Stimulated activated naive B cell treated with anti-CD40 and anti-IgM and Interleukin-4, amounts not matched to agents 10 μg/mL and 1 μg/mL and 100 μg/mL, for 72 hours (primary cell): ENCODE results near the gene GLS.
A peak's percentile ranks its signal among the peaks of the same experiment; 100 is the strongest.

ENCODE experiments used
- ATAC-seq, 2 donors: fragments of 150-1000 bp; cut with Tn5 transposase; replicated peaks; 2 replicates each; pipeline ENCODE4 v1.10.0; 2021; ENCODE audit warnings: moderate library complexity in 1 of 2
- DNase-seq: peaks from one replicate; pipeline ENCODE4 v3.0.0; 2021
- H3K27ac Mint-ChIP-seq: one replicate; pipeline ENCODE4 v1.8.0; 2022; ENCODE audit warnings: mild to moderate bottlenecking, mixed read lengths
- H3K27me3 Mint-ChIP-seq, 2 donors: one replicate each; pipeline ENCODE4 v1.8.0; 2022; ENCODE audit warnings: mixed read lengths in 2 of 2
- H3K36me3 Mint-ChIP-seq, 2 donors: one replicate each; pipeline ENCODE4 v1.8.0; 2022; ENCODE audit warnings: mixed read lengths in 2 of 2, mild to moderate bottlenecking in 1 of 2
- H3K4me1 Mint-ChIP-seq, 2 donors: one replicate each; pipeline ENCODE4 v1.8.0; 2022; ENCODE audit warnings: mixed read lengths in 2 of 2, mild to moderate bottlenecking in 1 of 2
- H3K4me3 Mint-ChIP-seq, 2 donors: one replicate each; pipeline ENCODE4 v1.8.0; 2022; ENCODE audit warnings: mild to moderate bottlenecking in 2 of 2, mixed read lengths in 2 of 2, moderate library complexity in 1 of 2
- H3K9me3 Mint-ChIP-seq, 2 donors: one replicate each; pipeline ENCODE4 v1.8.0; 2022; ENCODE audit warnings: mixed read lengths in 2 of 2, mild to moderate bottlenecking in 1 of 2

Gene GLS

DNA sequence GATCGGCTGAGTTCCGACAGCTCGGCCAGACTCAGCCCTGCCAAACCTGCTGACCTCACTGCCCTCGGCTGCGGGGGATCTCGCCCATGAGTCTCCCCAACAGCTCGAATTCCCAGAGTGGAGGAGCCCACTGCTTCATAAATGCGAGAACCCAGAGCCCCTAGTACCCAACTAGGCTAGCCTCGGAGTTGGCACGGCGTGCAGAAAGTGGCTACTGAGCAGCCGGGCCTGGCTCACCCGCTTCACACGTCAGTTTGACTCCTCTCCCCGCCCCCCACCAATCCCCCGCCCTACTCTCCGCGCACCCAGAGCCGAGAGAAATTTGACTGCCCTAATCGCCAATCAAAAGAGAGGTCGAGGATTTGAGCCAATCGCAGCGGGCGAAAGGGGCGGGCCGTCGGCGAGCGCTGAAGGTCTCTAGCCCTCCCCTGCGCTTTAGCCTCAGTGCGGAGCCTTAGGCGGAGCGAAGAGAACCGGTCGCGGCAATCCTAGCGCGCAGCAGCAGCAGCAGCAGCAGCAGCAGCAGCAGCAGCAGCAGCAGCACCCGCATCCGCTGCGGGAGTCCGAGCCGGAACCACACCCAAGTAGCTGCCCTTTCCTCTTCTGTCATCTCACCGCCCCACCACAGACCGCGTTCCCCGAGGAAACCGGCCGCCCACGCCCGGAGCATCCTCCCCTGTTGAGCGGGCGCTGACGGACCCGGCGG, at the start of gene GLS:
TSS of gene GLS (plus strand) at position 444 of the 706 bp plus-strand sequence. CDS start 264 bp downstream, outside the sequence.
- Mint-ChIP-seq H3K27me3 (no peaks in the 10 kb centered on the region), H3K4me3 (peak within 1 kb of the TSS; percentile 96 to 100), H3K9me3 (no peaks in the 10 kb centered on the region), H3K27ac (peak within 1 kb of the TSS; percentile 100), H3K4me1 (peaks cover 24 to 47% of the 10 kb centered on the region in 2 donors), H3K36me3 (peaks cover 15 to 32% of the 10 kb centered on the region in 2 donors)
- DNase-seq, result peak; percentile 95
- ATAC-seq, result peak; percentile 80 to 85

DNA sequence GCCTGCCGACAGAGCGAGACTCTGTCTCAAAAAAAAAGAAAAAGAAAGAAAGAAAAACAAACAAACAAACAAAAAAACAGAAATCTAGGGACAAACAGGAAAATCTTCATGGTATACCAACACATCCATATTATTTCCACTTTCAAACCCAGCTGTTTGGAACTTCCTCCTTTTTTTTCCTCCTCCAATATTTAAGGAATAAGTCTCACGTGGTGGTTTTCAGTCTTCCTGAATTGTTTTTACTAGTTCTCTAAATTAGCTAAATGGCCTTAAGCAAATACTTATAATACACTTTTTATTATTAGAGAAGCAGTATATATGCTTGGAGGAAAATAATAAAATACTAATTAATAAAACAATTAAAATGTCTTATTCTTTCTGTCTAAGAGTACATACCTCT, 48.7 kb upstream of the GLS start:
- H3K27ac Mint-ChIP-seq, result no peak overlapping the region
- no peak overlapping the region for H3K4me3 Mint-ChIP-seq
- no peaks in the 10 kb centered on the region for H3K4me1 Mint-ChIP-seq
- DNase-seq (no peak), ATAC-seq (no peak)
- peaks cover 5 to 16% of the 10 kb centered on the region in 2 donors for H3K36me3 Mint-ChIP-seq
- peaks cover 0 to 1% of the 10 kb centered on the region in 2 donors for H3K9me3 Mint-ChIP-seq
- H3K27me3 Mint-ChIP-seq, result no peaks in the 10 kb centered on the region

DNA sequence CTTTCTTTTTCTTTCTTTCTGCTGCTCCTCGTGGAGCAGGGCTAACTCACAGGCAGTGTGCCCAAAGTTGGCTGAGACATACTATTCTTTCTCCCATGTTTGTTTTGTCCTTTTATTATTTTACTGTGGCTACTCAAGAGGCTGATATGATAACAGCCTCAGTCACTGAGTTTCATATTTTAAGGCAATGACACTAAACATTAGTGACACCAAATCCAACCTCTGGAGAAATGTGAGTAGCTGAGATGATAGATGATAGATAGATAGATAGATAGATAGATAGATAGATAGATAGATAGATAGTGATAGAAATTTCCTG, 45.8 kb upstream of the GLS start:
- no peak overlapping the region for H3K4me3 Mint-ChIP-seq
- ATAC-seq, result no peak
- H3K36me3 Mint-ChIP-seq, result peaks cover 2 to 14% of the 10 kb centered on the region in 2 donors
- H3K4me1 Mint-ChIP-seq, result no peaks in the 10 kb centered on the region
- H3K27me3 Mint-ChIP-seq, result no peaks in the 10 kb centered on the region
- no peak for DNase-seq
- no peak overlapping the region for H3K27ac Mint-ChIP-seq
- H3K9me3 Mint-ChIP-seq, result no peaks in the 10 kb centered on the region

DNA sequence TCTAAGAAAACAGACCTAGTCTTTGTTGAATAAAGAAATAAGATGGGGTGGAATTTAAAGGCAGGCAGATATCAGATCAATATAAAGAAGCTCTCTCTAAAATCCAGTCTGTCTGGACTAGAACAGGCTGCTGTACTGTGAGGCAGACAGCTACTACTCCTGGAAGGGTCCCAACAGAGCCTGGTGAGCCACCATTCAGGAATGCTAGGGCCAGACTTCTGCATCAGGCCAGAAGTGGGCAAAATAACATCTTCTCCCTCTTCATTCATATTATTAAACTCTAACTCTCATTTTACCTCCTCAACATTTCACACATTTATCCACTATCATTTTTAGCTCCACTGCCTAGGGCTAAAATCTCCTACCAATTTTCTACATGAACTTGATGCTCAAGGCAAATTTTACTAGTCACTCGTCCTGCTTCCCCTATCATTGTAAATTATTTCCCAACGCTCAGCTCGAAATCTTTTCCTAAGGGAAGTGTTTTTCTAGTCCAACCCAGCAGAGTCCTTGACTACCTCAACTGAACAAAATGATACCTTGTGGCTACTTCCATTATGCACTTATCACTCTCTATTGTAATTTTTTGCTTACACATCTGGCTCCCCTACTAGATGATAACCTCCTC, 45.2 kb upstream of the GLS start:
- H3K36me3 Mint-ChIP-seq, result peaks cover 2 to 14% of the 10 kb centered on the region in 2 donors
- DNase-seq (no peak), ATAC-seq (no peak)
- no peaks in the 10 kb centered on the region for H3K4me1 Mint-ChIP-seq
- no peak overlapping the region for H3K27ac Mint-ChIP-seq
- no peaks in the 10 kb centered on the region for H3K27me3 Mint-ChIP-seq
- no peak overlapping the region for H3K4me3 Mint-ChIP-seq
- no peaks in the 10 kb centered on the region for H3K9me3 Mint-ChIP-seq

GRCh38 chr2:190836767-190837166, 43.9 kb upstream of the GLS start:
- Mint-ChIP-seq H3K4me1 (no peaks in the 10 kb centered on the region), H3K36me3 (peaks cover 3 to 17% of the 10 kb centered on the region in 2 donors), H3K9me3 (no peaks in the 10 kb centered on the region), H3K27ac (no peak overlapping the region), H3K4me3 (no peak overlapping the region), H3K27me3 (no peaks in the 10 kb centered on the region)
- DNase-seq, result no peak
- no peak for ATAC-seq

DNA sequence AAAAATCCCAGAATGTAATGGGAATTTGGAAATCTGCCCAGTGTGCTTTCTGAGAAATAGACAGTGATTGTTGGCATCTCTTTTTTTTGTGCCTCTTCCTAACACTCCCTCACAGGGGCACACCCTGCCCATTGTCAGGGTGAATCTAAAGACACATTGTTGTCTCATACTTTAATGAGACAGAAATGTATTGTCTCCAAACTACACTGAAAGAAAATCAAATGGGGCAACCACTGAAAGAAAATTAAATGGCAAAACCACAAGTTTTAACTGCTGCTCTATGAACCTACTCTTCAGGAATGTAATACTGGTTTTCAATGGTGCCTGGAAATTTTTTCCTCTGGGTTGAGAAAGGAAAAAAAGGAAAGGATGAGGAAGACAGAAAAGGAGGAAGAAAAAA, 43.2 kb upstream of the GLS start:
- ATAC-seq (no peak), DNase-seq (no peak)
- Mint-ChIP-seq H3K4me3 (no peak overlapping the region), H3K27me3 (no peaks in the 10 kb centered on the region), H3K9me3 (peaks cover 0 to under 1% of the 10 kb centered on the region in 2 donors), H3K36me3 (peaks cover 7 to 23% of the 10 kb centered on the region in 2 donors), H3K27ac (no peak overlapping the region), H3K4me1 (no peaks in the 10 kb centered on the region)

DNA sequence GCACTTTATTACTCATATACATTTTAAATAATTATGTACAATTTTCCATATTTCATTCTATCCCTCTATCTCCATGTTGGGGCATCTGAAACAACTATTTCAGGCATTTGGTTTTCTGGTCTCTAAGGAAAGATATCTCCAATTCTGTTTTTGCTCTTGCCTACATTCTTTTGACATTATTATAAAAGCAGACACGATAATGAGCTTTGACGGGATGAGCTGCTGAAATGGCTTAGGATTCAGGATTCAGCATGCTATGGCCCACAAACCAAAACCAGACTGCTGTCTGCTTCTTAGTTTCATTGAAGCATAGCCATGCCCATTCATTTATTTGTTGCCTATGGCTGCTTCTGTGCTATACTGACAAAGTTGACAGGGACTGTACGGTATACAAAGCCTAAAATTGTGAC, 42.7 kb upstream of the GLS start:
- no peak for DNase-seq
- ATAC-seq, result no peak
- H3K4me3 Mint-ChIP-seq, result no peak overlapping the region
- H3K27me3 Mint-ChIP-seq, result no peaks in the 10 kb centered on the region
- H3K4me1 Mint-ChIP-seq, result no peaks in the 10 kb centered on the region
- peaks cover 0 to 1% of the 10 kb centered on the region in 2 donors for H3K9me3 Mint-ChIP-seq
- no peak overlapping the region for H3K27ac Mint-ChIP-seq
- peaks cover 9 to 26% of the 10 kb centered on the region in 2 donors for H3K36me3 Mint-ChIP-seq

DNA sequence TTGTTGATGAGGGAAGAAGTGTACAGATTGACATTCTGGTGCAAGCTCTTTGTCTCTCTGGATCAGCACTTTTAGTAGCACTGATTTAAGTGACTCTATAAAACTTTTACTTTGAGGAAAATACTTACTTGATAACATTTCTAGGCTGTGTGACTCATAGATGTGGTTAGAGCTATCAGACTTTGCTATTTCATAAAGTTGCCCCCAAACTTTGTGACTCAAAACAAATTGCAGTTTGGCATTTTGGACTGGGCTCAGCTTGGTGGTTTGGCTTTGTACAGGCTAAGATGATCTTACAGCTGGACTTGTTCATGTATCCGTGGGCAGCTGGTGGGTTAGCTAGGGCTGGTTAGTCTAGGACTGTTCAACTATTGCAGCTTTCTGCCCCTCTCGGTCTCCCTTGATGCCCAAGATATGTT, 42.1 kb upstream of the GLS start:
- peaks cover 0 to 1% of the 10 kb centered on the region in 2 donors for H3K9me3 Mint-ChIP-seq
- H3K36me3 Mint-ChIP-seq, result peaks cover 9 to 26% of the 10 kb centered on the region in 2 donors
- H3K27me3 Mint-ChIP-seq, result no peaks in the 10 kb centered on the region
- H3K27ac Mint-ChIP-seq, result no peak overlapping the region
- no peak overlapping the region for H3K4me3 Mint-ChIP-seq
- no peaks in the 10 kb centered on the region for H3K4me1 Mint-ChIP-seq
- ATAC-seq (no peak), DNase-seq (no peak)

DNA sequence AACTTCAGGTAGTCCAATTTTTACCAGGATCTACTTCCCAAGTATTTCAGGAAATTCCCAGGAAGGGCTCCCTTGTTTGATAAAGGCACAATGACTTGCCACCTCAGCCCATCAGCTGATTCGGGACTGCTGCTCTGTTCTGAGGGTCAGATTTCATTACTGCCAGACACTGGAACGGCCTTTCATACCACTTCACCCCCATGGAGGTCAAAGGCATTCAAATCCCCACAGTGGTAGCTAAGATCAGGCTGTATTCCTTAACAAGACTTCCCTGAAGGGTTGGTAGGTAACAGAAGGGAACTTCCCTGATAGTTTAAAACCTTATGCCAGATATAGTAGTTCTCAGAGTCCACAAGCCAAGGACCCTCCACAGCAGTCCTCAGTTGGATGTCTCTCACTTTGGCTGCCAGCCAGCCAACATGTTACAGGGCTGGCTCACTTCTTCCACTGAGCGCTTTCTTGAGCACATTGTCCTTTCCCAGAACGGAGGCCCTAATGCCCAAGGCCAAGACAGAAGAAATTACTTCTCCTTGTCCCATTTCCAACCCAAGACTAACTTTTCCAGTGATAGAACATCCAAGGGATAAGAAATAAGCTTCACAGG, 40.0 kb upstream of the GLS start:
- H3K4me1 Mint-ChIP-seq, result peaks cover 3 to 11% of the 10 kb centered on the region in 2 donors
- no peak overlapping the region for H3K27ac Mint-ChIP-seq
- no peak for DNase-seq
- H3K4me3 Mint-ChIP-seq, result no peak overlapping the region
- H3K9me3 Mint-ChIP-seq, result peaks cover 0 to 1% of the 10 kb centered on the region in 2 donors
- no peaks in the 10 kb centered on the region for H3K27me3 Mint-ChIP-seq
- ATAC-seq, result no peak
- H3K36me3 Mint-ChIP-seq, result peaks cover 9 to 22% of the 10 kb centered on the region in 2 donors

DNA sequence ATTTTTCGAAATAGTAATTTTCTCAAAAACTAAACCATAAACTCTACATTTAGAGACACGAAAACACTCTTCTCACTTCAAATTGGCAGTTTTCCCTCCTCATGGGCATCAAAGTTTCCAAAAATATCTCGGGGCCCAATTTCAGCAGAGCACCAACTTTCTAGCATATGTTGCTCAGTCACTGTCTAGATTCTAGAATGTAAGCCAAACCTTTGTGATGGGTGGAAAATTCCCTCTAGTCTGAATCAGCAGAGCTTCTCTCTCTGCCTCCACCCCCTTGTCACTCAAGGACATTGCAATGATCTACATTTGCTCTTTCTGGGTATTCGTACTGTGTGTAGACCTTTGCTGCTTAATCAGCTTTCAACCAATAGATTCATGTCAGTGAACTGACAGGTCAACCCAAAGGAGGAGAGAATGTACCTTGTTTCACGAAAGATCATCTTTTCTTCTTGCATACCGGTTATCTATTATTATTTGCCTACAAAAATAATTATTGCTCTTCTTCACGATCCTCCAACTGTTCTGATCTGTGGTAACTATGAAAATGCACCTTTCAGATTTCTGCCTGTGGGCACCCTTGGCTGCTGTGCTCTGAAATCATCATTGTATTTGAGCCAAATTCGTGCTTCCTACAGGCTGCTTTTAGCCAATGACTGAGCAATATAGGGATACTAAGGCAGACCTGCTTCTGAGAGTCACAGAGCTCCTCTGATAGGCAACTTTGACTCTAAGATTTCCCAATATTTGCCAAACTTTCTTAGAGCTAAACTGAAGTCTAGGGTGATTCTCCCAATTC, 38.7 kb upstream of the GLS start:
- no peak for ATAC-seq

DNA sequence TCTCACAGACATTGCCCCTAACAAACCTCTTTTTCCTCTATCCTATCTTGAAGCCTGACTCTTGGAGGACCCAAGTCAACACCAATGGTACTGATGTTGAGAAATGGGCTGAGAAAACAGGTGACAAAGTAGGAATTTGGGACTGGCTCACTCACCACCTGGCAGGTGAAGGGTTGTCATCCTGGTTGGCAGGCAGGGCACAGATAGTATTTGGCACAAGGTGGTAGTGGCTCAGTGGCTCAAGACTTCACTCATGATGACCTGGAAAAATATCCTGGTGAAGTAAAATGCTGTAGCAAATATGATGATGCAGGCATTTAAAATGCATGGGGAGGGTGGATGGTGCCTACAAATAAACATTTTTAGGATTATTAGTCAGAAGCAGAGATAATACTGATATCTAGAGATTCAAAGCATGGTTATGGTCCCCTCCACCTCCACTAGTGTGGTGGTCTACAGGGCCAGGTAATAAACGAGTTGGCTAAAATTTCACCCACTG, 38.0 kb upstream of the GLS start:
- peaks cover 0 to 1% of the 10 kb centered on the region in 2 donors for H3K9me3 Mint-ChIP-seq
- DNase-seq, result no peak
- no peak for ATAC-seq
- no peak overlapping the region for H3K4me3 Mint-ChIP-seq
- H3K27ac Mint-ChIP-seq, result no peak overlapping the region
- H3K4me1 Mint-ChIP-seq, result peaks cover 3 to 11% of the 10 kb centered on the region in 2 donors
- H3K36me3 Mint-ChIP-seq, result peaks cover 9 to 18% of the 10 kb centered on the region in 2 donors
- no peaks in the 10 kb centered on the region for H3K27me3 Mint-ChIP-seq

More for the DNA sequence above, 38.7 kb upstream of the GLS start:
- peaks cover 9 to 22% of the 10 kb centered on the region in 2 donors for H3K36me3 Mint-ChIP-seq
- no peak for DNase-seq
- peaks cover 0 to 1% of the 10 kb centered on the region in 2 donors for H3K9me3 Mint-ChIP-seq
- peaks cover 3 to 11% of the 10 kb centered on the region in 2 donors for H3K4me1 Mint-ChIP-seq
- no peak overlapping the region for H3K4me3 Mint-ChIP-seq
- no peaks in the 10 kb centered on the region for H3K27me3 Mint-ChIP-seq
- no peak overlapping the region for H3K27ac Mint-ChIP-seq

- Mint-ChIP-seq H3K4me3 (no peak overlapping the region), H3K27ac (peak overlapping the region; percentile 32), H3K9me3 (peaks cover 0 to 1% of the 10 kb centered on the region in 2 donors), H3K27me3 (no peaks in the 10 kb centered on the region), H3K36me3 (peaks cover 9 to 15% of the 10 kb centered on the region in 2 donors), H3K4me1 (peaks cover 3 to 11% of the 10 kb centered on the region in 2 donors)
- ATAC-seq, result peak; percentile 90 to 95
- peak; percentile 17 for DNase-seq
Observed at GRCh38 chr2:190843890-190844699, 36.5 kb upstream of the GLS start.

DNA sequence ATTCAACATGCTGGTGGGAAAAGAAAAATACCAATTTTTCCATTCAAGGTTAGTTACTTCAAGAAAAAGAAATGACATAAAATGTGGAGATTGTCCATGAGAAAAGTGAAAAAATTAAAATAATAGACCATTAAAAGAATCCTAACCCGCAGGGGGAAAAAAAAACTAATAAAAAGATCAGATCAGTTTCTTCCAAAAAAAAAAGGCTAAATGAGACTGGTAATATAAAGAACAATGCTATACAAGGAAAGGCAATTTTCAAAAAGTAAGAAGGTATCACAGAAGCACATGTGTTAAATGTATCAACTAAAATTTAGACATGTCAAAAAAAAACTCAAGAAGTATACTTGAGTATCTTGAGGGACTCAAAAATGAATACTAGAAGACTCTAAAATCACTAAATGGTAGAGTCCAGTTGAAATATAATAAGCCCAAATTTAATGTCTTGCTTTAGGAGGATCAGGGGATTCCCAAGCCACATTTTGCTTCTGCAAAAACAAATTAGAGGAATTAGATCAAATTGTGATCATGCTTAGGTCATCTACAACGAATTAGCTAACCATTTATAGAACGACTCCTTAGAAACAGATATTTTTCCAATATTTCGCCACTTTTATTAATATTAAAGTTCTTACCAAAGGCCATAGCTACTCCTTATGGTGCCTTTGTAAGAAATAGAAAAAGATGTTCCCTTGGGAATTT, 35.8 kb upstream of the GLS start:
- Mint-ChIP-seq H3K27ac (peak overlapping the region; percentile 32), H3K4me1 (peaks cover 5 to 17% of the 10 kb centered on the region in 2 donors), H3K27me3 (no peaks in the 10 kb centered on the region), H3K4me3 (no peak overlapping the region), H3K9me3 (peaks cover 0 to 1% of the 10 kb centered on the region in 2 donors), H3K36me3 (peaks cover 7 to 15% of the 10 kb centered on the region in 2 donors)
- ATAC-seq, result no peak
- no peak for DNase-seq
